ENCODE data around the gene FXYD6.

DNA sequence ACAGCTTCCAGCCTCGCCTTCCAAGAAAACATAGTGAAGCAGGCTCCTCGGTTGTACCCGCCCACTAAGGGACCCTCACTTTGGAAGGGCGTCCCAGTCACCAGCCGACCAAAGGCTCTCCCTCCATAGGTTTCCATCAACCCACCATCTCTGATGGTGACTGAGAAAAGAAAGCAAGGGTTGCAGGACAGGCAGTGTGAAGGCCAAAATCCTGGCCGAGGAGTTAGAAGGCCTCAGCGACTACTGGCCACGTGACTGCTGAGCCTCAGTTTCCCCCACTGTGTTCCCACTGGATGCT is 2.7 kb downstream of the FXYD6 start:
- TF ChIP-seq, protein P1, sequence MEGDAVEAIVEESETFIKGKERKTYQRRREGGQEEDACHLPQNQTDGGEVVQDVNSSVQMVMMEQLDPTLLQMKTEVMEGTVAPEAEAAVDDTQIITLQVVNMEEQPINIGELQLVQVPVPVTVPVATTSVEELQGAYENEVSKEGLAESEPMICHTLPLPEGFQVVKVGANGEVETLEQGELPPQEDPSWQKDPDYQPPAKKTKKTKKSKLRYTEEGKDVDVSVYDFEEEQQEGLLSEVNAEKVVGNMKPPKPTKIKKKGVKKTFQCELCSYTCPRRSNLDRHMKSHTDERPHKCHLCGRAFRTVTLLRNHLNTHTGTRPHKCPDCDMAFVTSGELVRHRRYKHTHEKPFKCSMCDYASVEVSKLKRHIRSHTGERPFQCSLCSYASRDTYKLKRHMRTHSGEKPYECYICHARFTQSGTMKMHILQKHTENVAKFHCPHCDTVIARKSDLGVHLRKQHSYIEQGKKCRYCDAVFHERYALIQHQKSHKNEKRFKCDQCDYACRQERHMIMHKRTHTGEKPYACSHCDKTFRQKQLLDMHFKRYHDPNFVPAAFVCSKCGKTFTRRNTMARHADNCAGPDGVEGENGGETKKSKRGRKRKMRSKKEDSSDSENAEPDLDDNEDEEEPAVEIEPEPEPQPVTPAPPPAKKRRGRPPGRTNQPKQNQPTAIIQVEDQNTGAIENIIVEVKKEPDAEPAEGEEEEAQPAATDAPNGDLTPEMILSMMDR (IDR thresholded peaks at IDR 0.05), result no peak
- TF ChIP-seq EZH2 (IDR thresholded peaks at IDR 0.05; ENCODE audit: borderline replicate concordance, insufficient read depth, low read depth, low read length, poor library complexity, severe bottlenecking), result no peak

Measured in B cell (primary cell).